ENCODE data around the gene EWSR1.

Gene EWSR1

GRCh38 chr22:29325356-29325755 is 57.3 kb downstream of the EWSR1 start:
- no peak for DNase-seq

DNA sequence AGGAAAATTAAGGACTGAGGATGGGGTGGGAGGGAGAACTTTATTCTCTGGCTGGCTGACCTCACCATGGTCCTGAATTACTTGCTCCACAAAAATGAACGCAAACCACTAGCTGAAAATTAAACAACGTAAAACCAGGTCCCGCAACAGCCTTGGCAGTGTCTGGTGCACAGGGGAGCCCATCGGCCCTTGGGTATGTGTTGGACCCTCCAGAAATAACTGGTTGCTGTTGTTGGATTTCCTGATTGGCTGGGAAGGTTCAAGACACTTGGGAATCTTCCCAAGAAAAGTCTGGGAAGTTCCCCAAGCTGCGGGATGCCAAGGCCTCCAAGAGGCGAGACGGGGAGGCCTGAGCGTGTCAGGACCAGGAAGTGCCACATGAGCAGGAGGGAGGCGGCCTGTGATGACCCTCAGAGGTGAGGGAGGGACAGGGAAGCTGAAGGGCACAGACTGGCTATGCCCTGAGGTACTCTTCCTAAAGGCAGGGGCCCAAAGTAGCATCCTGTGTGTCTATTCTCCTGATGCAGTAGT is 57.8 kb downstream of the EWSR1 start:
- no peak for DNase-seq

DNA sequence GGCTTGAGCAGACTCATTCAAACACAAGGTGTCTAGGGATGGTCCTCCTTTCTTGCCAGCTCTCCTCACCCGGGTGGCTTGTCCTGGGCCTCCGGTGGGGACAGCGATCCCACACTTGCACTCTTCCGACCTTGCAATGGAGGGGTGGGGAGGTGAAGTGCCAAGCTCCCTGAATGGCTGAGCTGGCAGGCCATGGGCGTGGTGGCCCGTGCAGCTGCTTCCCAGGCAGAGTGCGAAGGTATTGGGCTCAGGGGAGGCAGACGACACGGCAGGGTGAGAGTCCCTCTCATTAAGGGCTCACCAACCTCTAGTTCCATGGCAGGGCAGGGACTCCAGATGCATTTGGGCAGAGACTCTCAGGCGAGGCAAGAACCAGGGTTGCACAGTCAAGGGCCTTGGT is 58.4 kb downstream of the EWSR1 start:
- no peak for DNase-seq

DNA sequence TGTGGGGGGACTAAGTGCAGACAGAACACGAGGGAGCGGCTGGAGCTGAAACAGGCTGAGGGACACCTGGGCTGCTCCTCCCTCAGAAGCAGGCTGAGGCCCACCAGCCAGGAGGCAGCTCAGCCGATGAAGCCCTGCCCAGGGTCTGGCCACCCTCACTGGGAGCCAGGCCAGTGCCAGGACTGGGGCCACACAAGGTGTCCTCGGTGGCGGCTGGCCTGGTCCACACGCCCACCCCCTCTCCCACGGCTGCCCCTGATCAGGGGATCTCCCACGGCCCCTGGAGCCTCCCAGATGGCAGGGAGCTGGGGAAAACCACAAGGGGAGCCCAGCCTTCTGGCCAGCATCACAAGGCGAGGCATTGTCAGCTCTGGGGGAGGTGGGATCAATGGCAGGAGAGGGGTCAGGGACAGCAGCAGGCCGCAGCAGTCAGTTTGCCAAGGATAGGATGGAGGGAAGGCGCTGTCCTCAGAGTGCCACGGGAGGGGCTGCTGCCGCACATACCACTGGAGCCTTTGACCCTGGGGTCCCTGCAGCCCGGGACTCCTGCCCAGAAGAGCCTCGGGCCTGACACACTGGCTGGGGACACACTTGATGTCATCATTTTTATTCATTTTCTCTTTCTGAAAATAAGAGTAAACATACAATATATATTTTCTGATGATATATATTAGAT is 59.2 kb downstream of the EWSR1 start:
- DNase-seq, result no peak

- DNase-seq, result no peak
Measured at GRCh38 chr22:29328055-29328454, 60.0 kb downstream of the EWSR1 start.

DNA sequence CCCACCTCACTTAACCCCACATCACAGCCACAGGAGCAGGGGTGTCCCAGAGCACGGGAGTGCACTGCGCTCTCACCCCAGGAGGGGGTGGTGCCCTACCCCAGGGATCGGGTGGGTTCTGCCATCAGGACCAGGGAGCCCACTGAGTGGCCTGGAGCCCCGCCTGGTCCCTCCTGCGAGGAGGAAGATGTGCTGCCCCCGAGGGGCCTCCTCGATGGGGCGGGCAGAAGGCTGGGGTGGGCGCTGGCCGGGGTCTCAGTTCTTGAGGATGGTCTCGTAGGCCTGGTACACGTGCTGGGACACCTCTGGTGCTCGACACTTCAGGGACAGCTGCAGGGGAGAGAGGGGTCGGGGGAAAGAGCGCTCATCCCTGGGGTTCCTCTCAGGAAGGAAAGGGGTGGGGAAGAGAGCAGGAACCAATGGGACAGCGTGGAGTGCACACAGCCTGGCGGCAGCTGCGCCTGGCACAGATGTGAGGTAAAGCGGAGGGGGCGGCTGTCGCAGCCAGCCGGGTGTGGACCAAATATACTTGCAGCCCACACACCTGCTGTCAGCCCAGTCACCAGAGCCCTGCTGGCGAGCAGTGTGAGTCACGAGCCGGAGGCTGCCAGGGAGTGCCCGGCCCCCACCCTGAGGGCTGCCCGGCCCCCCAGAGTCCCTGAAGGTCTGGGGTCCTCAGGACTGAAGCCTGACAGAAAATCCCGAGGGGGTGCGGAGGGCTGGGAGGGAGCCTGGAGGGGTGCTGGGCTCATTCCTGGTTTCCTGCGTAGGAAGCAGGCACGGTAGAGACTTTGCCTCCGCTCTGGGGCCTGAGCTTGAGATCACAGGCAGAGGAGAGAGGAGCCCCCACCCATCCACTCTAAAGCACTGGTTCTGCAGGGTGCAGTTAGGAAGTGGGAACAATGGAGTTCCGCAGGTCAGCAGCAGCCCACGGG is 60.8 kb downstream of the EWSR1 start:
- no peak for DNase-seq

GRCh38 chr22:29329581-29329980 is 61.5 kb downstream of the EWSR1 start:
- no peak for DNase-seq

DNA sequence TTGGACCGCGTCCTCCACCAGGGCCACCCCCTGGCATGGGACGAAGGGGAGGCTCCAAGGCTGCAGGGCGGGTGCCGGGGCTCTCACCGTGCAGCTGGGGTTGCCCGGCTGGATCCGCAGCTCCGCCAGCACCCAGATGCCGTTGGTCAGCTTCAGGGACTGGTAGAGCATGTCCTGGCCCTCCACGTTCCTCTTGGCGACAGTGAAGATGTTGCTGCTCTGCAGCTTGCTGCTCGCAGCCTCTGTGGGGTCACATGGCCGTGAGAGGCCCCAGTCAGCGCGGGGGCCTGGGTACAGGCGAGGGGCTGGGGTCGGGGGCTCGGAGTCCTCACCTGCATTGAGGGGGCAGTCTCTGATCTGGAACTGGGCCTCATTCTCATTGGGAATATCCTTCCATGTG is 62.2 kb downstream of the EWSR1 start:
- DNase-seq, result no peak

GRCh38 chr22:29330753-29331152 is 62.7 kb downstream of the EWSR1 start:
- no peak for DNase-seq

DNA sequence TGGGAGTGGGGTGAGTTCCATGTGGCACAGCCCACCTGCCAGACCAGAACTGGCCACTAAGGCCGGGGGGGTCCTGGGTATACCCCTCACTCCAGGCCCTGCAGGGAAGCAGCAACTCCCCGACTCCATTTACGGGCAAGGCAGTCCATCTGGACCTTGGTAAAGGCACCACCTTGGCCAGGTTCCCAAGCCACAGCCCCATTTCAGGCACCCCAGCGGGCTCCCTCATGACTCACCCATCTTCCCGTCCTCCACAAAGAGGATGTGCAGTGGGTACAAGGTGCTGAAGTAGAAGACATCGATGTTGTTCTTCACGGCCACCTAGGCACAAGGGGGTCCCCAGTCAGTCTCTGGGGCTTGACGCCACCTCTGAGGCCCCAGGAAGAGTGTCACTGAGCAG is 63.1 kb downstream of the EWSR1 start:
- no peak for DNase-seq

DNA sequence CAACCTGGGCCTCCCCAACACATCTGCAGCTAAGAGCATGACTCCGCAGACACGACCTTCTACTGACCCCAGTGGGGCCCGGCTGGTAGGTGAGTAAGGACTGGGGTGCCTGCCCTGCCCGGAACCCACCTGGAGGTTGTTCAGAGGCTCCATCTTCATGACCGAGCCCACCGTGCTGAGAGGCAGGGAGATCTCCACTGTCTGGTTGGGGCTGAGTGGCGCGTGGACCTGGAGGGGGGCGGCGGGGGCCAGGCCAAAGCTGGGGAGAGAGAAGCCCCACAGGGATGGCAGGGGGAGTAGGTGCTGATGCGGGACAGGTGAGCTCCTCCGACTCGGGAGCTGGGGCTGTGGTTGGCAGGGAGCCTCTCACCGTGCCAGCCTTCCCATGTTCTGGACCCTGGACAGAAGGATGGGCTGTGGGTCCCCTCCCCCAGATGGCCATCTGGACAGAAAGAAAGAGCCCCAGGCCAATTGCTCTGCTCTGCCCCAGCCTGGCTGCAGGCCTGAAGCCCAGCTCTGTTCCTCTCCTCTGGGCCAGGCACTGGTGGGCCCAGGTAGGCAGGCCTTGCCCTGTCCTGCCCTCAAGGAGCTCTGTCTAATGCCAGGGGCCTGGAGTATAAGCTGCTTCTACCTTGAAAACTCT is 63.7 kb downstream of the EWSR1 start:
- DNase-seq, result no peak

GRCh38 chr22:29332886-29333496 is 64.9 kb downstream of the EWSR1 start:
- DNase-seq, result no peak

GRCh38 chr22:29334148-29334547 is 66.1 kb downstream of the EWSR1 start:
- no peak for DNase-seq

GRCh38 chr22:29334696-29335344 is 66.8 kb downstream of the EWSR1 start:
- DNase-seq, result no peak

DNA sequence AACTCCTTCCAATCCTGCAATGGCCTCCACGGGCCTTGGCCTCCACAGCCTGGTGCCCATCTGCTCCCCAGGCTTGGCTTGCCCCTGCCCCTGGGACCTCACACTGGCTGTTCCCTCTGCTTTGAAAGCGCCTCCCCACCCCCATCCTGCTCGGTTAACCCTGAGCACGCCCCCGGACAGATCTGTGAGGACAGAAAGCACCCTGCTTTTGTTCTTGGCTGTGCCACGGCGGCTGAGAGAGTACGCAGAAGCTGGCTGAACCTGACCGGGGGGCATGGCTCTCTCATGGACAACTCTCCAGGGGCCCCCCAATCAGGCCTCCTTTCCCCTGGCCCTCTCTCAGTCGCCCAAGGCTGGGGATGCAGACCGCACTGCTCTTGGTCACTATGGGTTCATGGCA is 67.6 kb downstream of the EWSR1 start:
- no peak for DNase-seq

- DNase-seq, result no peak
Measured at GRCh38 chr22:29336751-29337490, 68.9 kb downstream of the EWSR1 start.

- DNase-seq, result no peak
Measured at GRCh38 chr22:29337631-29338284, 69.7 kb downstream of the EWSR1 start.

DNA sequence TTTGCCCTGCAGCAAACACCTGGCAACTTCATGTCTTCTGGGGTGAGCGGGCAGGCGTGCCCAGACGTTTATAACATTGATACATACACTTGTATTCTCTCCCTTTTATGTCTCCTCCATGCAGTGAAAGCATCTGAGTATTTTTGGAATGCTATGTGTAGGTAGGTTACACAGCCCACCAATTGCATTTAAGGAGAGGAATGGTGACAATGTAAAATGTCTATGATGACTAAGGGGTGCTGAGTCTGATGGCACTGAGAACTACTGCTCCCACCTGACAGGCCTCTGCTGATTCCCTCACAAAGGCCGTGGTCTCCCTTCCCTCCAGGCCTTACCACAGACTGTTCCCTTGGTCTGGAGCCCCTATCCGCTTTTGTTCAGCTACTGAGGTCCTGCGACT is 70.3 kb downstream of the EWSR1 start:
- no peak for DNase-seq

DNA sequence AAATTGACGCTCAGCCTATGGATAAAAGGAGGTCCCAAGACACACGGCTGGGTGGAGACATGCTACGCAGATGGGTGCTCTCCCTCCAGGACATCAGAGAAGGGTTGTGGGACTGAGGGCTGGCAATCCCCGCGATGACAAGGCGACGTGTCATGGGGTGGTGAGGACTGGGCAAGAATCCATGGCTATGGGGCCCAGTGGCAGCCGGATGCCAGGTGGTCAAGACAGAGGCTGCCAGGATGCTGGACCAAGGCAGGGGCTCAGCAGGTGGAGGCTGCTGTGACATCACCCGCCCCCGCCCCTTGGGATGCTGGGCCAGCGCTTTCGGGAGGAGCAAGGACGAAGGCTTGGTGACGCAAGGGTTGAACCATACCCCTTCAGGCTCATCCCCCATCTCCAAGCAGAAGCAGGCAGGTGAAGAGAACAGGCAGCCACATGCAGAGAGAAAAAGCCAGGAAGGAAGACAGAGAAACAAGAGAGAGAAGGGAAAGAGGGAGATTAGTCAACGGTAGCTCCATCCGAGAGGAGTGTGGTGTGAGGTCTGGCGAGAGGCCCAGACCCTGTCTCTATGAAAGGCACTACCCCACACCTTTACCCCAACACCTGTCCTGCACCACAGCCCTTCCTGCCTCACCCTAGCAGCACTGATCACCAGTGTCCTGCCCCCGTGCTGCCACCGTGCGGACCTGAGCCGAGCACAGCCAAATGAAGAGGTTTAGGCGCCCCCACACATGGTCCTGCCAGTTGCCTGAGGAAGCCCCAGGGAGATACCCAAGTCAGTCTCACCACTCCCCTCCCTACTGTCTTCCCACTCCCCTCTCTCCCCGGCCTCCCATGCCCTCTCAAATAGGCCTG is 71.5 kb downstream of the EWSR1 start:
- no peak for DNase-seq

GRCh38 chr22:29340566-29340965 is 72.5 kb downstream of the EWSR1 start:
- DNase-seq, result no peak

All from DMS79 (cell line).